Inflammatory macrophage treated with lipopolysaccharide for 4 hours (primary cell): ENCODE results near the gene LRRC1.

Source experiments
- DNase-seq: peaks from one replicate; pipeline ENCODE4 v3.0.0-alpha.2; 2020

LRRC1 gene

DNA sequence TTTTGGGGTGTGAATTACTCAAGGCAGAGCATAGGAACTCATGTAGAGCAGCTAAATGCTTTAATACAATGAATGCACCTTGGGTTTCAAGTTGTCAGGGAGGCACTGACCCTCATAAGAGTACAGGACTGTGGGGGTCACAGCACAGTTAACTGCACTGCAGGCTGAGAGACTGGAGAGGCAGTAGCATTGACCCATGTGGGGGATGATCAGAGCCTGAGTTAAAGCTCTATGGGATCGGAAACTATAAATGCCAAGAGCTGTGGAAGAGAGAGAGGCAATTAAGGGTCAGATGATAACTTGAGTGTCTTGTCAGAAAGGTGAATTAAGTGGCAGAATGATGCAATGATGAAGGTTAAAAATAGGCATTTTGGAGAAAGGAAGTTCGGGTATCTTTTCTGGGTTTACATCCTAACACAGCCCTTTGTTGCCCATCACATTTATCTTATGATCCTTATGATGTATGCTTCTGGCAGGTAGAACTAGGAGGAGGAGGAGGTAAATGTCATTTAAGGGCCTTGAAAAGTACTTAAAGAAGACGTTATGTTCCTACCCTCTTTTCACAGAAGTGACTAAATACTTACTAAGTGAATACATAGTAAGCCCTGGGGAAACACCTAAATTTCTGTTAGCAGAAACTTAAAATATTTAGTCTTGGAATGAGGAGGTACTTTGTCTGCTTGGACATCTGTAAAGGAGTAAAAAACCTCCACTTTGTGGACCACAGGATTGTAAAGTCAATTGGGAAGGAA, 24.2 kb downstream of the LRRC1 start:
- DNase-seq = no peak

DNA sequence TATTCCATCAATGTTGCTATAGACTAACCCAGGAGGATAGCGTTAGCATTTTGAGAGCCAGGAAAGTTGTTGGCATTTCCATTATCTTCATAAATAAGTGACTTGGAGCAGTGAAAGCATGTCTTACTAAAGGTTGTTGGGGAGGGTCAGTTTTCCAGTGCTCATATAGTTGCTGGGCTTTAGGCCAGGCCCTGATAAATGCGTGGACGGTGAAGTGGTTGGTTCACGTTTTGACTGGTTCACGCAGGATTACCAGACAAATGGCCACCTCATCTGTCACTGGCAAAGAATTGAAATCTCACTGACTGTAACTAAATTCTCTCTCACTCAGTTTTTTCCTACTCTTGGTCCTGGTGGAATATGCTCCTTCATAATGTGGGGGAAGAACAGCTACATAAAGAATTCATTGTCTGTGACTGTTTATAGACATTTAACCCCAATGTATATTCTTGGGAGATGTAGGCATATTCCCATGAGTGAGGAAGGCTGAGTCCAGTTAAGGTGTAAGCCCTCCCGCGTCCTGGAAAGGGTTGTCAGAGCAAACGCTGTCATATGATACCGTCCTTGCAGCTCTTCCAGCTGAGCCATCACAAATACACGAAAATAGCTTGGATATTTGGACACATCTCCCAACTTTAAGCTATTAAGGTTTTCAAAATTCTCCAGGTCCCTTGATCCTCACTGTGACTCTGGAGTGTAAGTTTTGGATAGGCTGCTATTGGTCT, 27.8 kb downstream of the LRRC1 start:
- DNase-seq = no peak

DNA sequence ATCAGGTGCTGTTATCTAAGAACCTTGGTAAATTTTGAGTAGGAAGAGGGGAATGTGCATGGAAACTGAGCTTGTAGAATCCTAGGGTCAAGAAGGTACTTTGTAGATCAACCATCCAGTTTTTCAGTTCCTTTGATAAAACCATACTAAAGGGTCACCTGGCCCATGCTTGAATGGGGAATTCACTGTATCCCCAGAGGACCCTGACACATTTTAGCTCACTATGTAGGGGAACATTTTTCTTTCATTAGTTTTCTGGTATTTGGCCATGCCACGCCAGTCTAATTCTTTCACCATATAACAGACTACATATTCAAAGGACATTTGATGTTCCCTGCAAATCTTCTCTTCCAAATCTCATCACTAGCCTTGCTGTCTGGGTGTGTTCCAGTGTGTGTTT, 29.9 kb downstream of the LRRC1 start:
- no peak for DNase-seq

DNA sequence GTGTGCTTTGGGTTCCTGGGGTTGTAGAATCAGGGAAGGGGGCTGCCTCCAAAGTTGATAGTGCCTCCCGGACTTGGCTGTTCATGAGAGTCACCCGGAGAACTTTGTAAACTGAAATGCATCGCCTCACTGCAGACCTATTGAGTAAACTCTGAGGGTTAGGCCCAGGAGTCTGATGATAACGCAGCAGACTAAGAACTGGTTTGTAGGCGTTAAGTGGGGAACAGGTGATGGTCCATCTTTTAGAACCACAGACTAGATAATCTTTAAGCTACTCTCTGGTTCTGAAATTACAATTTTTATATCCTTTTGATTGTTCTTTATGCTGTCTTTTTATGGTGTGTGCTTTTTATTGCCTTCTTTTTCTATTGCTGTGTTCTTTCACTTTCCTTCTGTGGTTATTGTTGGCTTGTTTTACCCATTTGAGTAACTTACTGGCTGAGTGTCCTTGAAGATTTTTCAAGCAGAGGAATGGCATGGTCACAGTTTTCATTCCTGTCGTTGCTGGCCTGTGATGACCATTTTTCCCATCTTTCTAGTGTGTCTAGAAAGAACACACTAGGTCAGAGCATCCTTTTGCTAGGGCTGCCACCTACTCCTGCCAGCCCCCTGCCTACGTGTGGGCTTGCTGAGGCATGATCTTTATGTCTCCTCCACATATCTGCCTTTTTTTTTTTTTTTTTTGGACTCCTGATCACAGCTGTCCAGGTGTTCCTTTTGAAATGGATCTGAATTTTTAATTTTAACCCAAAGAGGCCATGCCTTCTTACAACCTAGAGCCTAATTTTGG, 30.9 kb downstream of the LRRC1 start:
- no peak for DNase-seq

DNA sequence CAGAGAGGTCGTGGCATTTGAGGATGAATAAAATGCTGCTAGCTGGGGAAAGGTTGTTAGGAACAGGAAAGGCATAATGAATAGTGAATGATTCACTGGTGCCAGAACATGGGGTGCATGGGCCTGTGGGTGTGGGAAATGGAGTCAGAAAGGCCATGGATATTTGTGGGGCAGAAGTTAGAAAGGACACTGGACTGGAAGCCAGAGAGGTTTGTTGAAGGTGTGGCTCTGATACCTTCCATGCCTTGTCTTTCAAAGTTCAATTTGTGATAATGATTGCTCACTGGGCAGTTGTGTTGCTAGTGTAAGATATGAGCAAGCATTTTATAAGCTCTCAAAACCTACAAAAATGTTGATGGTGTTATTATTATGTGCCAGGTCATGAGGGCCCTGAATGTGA, 32.7 kb downstream of the LRRC1 start:
- no peak for DNase-seq

DNA sequence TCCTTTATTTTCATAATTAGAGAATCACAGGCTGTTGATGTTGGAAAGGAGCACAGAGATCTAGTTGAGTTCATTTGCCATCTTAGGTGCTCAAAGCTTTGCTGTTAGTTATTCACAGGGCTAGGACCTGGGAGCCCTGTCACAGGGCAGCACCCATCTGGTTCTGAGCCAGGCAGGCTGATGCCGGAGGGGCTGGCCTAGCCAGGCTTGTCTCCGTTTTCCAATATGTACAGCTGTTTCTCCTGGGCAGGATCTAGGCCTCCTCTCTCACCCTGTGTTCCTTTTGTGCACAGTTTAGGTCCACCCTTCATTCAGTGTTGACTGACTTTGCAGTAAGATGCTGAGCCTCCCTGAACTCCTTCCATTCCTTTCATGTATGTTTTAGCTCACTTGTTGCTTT, 33.4 kb downstream of the LRRC1 start:
- no peak for DNase-seq

DNA sequence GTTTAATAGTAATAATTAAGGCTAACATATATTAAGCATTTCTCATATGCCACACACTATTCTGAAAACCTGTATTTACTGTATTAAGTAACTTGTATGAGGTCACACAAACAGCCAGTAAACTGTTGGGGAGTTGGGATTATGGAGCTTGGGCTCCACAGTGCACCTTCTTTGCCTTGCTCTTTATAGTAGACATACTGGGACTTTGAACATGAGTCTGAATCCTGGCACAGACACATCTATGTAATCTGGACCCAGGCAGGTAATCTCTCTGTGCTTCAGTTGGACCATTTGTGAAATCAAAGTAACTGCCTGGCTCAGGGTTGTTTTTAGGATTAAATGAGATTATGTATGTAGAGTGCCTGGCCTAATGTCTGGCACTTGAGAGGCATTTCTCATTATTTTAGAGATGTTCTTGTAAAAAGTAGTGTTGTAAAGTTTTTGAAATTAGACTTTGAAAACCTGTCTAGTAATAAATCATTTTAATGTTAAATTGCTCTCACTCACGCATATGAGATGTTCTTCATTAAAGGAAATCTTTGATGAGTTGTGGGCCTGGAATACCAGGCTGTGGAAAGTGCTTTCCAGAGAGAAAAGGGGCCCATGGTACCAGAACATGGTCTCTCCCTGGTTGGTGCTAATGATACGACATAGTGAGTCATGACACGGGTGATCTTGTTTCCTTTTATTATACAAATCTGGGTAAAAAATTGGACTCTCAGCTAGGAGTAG, 34.3 kb downstream of the LRRC1 start:
- no peak for DNase-seq

DNA sequence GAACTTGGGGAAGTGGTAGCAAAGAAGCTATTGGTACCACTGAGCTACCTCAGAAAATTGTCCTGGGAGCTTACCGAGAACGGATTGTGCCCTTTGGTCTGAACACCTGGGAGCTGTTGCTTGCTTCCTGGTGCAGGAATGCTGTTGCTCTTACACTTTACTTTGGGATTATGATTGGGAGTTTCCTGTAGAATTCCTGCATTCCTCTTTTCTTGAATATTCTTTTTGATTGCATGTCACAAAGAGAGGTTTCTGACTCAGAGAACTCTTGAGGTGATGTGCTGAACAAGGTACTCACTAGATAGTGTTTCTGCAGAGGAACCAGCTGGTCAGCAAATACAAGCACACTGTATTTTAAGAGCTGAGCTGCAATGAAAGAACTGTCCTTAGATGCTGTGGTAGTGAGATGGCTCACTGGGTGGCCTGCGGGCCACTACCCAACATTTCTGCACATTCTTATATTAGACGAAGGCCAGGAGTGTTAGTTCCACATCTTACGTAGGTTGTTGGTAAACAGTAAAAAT, 35.0 kb downstream of the LRRC1 start:
- no peak for DNase-seq

DNA sequence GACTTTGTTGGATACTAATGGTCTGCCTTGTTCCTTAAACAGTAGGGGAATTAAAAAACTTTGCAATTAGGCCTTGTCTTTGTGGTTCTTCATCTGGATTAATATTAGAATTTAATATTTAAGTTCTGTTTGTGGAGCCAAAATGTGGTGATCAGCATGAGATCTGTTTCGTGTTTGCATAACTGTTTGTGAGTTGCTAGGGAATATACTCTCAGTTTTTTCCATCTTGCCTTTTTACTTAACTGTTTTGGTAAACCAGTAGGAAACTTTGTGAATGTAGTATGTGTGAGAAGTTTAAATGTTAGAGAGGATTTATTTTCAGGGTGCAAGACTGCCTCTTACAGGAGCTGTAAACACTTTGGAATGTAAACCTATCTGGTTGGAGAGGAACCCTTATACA, 35.6 kb downstream of the LRRC1 start:
- DNase-seq = no peak

DNA sequence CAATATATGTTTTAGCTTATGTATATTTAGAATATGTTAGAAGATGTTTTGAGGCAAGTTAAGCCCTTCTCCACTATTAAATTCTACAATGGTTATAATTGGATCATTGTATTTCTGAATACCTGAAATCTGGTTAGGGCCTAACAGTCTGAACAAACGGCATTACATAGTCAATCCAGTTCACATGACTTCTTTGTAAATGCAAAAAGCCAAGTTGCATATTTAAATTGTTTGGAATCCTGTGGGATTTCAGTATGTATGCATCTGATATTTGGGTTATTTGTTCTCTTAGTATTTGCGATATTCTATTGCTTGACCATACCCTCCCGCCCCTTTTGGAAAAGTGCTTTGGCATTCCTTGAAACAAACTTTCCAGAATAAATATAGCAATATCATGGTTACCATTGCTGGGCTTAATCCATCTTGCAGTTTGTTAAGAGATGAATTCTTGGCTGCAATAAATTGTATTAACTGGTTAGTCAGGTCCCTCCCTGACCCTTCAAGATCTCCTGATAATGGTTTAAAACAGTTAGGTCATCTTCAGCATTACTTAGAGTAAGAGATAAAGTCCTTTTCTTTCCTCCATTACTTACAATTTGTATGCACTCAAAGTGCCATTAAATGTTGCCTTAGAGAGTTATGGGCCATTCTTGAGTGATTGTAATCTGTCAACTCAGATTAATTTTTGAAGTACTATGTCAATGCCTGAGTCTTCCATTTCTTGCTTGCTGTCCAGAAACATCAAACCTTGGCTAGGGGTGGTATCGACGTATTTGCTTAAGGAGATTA, 36.5 kb downstream of the LRRC1 start:
- no peak for DNase-seq

DNA sequence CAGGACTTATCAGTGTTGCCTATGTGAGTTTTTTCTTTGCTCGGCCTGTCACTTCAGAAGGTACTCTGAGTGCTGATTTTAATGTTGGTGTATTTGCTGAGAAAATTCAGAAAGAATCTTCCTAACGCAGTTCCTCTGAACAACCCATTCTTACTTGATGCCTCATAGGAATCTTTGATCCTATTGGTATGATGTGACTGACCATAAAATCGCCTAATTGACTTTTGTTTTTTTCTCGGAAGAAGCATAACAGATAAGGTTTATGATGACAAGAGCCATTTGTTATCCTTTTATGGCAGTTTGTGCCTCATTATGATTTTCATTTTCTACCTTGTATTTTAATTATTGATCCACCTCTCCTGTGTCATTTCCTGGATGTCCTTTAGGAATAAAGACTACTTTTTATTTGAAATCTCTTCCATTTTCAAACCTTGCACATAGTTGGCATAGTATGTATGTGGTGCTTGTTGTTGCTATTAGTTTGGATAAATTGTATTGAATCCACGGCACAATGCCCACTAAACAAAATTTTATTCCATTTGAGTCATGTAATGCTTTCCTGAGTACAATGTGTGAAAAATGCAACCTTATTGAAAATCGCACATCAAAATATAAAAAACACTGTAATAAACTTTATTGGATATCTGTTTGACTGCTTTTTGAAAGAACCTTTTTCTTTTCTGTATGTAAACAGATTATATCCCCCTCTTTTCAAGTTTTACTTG, 37.3 kb downstream of the LRRC1 start:
- no peak for DNase-seq

DNA sequence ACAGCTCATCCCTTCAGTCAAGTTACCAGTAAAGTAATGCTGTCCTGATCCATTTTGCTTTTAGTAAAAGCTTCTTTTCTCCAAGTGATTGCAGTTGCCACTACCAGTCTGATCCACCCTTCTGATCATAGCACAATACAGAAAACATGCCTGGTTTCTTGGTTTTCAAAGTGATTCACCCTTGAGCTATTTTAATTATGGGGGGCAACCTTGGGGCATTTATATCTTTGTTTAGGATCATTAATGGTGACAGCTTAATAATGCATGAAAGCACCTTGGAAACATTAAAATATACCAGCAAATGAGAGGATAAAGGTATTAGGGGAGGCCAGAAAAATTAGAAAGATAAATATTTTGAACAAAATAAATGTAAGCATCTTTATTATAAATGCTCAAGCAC, 38.4 kb downstream of the LRRC1 start:
- no peak for DNase-seq

DNA sequence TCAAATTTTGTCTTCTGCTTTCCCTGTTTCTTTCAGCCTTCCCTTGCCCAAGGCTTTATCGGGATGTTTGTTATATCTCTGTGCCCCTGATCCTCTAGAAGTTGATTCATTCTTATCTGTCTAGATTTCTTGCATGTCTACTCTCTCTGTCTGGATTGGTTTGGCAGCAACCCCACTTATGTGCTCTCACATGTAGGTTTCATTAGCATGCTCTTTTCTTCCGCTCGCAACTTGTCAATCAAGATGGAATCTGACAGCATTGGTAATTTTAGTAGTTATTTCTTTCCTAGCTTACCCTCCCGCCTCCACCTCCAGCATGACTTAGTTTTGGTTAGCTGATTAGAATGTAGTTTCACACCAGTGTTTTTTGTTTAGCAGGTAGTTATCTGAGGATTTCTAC, 39.3 kb downstream of the LRRC1 start:
- no peak for DNase-seq

DNA sequence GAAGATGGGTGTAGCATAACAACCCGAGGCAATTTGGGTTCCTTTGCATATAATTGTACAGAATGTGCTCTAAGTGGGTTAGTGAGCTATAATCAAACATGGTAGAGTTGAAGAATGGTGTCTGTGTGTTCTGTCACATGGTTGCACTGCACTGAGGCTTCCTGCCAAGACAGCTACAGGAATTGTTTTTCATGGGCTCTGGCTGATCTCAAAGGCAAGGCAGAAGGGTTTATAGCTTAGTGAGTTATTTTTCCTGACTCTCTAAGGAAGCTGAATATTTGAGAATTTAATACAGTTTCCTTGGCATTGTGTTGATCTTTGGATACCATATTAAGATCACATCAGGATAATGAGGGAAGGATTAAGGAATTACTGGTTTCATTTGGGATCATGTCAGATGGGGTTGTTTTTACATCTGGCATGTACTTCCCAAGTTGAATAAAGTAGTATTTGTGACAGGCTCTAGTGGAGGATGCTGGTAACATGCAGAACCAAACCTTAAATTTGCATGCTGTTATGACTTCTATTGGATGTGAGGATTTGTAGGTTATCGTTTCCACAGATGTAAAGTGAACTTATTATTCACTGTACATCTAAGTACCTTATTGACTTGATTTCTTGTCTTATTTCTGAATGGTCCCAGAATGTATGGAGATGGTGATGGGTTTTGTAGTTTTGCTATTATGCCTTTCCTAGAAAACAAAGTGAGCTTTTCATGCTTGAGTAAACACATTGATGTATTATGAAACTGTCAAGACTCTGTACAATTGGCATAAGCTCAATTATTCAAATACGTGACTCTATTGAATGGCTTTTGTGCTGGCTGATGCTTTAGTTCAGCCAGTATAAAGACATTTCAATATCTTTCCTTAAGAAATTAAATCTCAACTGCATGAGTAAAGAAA, 43.3 kb downstream of the LRRC1 start:
- no peak for DNase-seq

DNA sequence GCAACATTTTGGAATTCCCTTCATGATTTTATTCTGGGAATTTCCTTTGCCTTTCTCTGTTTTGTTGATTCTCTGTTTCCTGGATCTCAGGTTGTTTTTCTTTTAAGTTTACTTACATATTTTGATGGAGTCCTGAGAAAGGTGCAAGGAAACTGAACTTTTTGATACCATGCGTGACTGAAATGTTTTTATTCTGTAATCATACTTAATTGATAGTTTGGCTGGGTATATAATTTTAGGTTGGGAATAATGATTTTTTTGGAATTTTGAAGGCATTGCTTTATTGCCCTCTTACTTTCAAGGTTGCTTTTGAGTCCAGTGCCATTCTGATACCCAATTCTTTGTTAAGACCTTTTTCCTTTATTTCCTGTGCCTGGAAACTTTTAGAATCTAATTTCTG, 45.2 kb downstream of the LRRC1 start:
- DNase-seq = no peak

DNA sequence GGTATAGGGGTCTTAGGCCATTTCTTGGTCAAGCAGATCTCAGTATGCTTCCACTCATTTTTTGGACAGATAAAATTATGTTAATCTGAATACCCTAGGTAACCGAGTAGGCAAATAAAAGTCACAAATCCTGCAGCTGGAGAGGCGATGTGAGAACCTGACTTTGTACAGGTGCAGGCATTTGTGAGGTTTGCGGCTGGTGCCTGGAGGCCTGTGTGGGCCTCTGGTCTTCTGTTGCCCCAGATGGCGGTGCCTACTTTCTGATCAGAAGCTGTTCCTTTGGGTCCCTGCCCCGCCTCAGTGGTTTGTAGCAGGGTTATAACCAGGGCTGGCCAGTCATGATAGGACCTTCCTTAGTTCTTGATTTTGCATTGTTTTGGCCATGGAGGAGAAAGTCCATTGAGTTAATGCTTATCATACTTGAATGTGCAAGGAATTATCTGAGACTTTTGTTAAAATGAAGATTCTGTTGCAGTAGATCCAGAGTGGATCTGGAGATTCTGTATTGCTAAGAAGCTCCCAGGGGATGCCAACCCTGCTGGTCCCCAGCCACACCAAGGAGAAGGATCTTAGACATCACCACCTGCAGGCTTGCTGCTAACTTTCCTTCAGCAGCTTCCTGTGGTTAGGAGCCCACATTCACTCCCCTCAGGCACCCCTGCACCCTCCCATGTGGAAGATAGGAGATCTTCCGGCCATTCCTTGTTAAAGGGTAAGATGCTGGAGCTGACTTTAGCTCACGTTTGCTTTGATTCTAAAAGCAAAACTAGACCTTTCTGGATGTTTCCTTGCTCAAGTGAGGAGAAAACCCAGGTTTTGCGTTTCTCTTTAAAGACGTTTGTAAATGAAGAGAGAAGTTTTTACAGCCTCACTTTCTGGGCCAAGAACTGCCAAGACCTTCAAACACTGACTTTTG, 50.7 kb downstream of the LRRC1 start:
- DNase-seq = no peak

DNA sequence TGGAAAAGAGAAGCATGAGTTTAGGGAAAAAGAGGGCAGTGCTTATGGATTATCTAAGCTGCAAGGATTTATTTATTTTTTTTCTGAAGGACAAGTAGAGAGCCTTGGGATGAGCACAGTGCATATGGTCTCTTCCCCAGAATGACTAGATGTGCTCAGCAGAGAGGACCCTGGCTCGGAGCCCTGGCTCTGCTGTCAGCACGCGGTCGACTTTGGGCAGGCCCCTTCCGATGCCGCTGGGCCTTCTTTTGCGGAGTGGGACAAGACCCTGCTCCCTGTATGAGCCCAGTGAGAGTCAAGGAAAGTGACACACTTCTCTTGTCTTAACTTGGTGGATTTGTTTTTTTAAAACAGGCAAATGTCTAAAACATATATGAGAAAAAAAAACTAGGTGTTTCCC, 51.4 kb downstream of the LRRC1 start:
- no peak for DNase-seq

DNA sequence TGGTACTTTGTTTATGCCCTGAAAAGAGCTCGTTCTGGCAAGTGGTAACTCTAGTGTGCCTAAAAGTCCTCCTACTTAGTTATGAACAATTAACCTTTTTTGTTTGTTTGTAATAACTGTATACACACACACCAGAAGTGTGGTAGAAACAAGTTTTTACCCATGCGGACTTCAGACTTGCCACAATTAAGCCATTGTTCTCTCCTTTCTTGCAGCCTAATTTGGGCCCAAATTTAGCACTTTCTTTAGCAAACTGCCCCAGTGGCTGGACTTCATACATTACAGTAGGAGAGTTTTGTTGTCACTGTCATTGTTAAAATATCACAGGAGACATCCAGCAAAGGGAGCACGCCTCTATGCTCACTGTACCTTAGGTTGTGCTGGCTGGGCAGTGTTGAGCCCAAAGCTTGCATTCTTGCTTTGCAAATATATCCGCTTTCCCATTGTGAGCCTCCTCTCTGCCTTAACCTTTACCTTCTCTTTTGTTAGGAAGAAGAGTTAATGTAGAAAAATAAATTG, 53.0 kb downstream of the LRRC1 start:
- no peak for DNase-seq

DNA sequence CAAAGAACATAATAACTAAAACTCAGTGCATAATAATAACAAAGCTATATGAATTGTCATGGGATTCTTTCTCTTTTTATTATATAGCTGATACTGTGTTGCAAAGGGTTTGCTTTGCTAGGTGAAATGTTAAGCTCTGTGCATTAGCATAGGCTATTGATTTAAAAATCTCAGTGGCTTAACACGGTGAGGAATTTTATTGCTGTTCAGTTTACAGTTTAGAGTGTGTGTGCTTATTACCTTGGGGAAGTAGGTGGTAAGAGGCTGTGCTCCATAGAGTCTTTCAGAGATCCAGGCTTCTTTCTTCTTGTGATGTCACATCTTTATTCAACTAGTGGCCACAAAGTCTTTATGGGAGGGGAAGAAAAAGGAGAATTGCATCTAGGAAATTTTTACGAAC, 55.7 kb downstream of the LRRC1 start:
- no peak for DNase-seq
